HG03039 (cell line): ENCODE results near the gene FHAD1.
"Not testable (repeated sequence)": the region's sequence is repeated elsewhere in the genome, so short reads cannot be mapped to it uniquely, and the experiment has no call there.

Source experiments
- ATAC-seq: cut with Tn5 transposase; IDR thresholded peaks from one replicate; pipeline ENCODE4 v1.9.1; 2021; ENCODE audit warnings: mild to moderate bottlenecking, moderate library complexity; ENCODE audit not compliant: unreplicated experiment

FHAD1 gene

DNA sequence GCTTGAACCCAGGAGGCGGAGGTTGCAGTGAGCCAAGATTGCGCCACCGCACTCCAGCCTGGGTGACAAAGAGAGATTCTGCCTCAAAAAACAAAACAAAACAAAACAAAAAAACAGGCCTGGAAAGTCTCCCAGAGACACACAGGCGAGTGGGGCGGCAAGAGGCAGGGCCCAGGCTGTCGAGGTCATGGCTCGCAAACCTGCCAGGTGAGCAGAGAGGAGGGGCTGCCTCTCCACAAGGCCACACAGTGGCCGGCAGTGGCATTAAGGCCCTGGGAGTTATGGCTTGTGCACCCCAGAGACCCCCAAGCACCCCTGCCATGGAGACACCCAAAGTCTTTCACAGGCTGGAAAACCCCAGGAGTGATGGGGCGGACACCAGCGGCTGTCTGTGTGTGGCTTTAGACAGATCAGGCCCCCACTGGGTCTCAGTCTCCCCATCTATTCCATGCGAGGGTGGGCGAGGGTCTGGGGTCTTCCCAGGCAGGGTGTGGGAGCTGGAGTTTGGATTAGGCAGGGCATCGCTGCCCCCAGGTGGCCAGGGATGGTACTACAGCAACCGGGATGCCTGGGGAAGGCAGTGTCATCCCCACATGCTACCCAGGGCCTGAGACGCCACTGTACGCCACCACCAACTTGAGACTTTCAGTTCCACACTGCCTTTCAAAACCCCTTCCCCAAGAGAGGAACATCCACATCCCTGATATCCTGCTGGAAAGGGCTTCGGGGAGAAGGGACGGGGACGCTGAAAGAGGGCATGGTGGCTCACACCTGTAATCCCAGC, 184.0 kb downstream of the FHAD1 start:
- ATAC-seq, result no peak

DNA sequence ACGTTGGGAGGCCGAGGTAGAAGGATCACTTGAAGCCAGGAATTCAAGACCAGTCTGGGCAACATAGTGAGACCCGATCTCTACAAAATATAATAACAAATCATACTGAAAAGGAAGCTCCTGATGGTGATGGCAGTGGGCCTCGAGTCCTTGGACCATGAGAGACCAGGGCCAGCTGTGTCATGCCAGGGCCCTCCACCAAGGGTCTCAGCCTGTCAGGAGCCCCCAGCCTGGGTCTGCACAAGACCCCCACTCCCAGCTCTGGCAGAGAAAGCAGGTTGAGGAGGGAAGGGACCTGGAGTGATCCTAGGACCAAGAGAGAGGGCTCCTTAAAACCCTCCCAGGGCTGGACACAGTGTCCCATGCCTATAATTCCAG, 184.5 kb downstream of the FHAD1 start:
- ATAC-seq, result no peak

- ATAC-seq, result no peak
Measured at GRCh38 chr1:15432324-15432723, 185.3 kb downstream of the FHAD1 start.

DNA sequence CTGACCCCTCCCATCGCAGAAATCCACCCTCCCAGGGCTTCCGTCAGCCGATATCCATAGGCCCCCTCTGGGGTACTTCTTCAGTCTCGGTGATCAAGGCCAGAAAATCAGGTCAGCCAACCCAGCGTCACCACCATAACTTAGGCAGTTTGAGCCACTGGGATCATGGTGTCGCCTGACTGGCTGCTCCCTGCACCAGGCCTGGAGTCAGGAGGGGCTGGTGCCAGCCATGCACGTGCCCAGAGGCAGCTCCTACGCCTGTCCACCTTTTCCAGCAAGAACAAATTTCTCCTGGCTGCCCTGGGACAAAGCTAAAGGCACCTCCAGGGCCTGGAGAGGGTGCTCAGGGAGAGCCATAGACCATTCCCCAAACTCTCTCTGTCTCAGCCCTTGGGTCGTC, 186.4 kb downstream of the FHAD1 start:
- ATAC-seq, result no peak

GRCh38 chr1:15434739-15435138, 187.7 kb downstream of the FHAD1 start:
- ATAC-seq, result not testable (repeated sequence)

DNA sequence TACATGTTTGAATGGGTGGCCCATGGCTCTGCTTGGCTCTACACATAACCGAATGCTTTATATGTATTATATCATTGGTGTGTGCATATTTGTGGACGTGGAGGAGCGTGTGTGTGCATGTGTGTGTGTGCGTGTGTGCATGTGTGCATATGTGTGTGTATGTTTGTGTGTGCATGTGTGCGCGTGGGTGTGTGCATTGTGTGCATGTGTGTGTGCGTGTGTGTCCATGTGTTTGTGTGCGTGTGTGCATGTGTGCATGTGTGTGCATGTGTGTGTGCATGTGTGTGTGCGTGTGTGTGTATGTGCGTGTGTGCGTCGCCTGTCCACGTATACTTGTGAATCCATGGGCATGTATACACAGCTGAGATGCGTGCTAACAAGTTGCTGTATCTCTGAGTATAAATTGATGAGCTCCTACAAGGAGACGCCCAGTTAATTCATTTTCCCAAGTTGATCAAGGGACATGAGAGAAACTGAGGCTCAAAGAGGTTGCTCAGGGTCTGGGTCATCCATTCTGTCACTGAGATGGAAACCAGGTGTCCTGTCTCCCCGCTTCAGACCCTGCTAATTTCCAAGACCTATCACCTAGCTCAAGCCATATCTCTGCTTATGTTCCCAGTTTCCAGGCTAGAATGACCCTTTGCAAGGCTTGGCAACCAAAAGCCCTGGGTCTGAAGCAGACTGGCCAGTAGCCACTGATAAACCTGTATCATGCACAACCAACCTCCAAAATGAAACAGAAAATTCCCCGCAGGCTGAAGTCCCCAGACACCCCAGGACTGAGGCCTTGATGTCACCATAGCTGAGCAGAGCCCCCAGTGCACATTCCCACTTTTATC, 188.4 kb downstream of the FHAD1 start:
- ATAC-seq, result no peak

DNA sequence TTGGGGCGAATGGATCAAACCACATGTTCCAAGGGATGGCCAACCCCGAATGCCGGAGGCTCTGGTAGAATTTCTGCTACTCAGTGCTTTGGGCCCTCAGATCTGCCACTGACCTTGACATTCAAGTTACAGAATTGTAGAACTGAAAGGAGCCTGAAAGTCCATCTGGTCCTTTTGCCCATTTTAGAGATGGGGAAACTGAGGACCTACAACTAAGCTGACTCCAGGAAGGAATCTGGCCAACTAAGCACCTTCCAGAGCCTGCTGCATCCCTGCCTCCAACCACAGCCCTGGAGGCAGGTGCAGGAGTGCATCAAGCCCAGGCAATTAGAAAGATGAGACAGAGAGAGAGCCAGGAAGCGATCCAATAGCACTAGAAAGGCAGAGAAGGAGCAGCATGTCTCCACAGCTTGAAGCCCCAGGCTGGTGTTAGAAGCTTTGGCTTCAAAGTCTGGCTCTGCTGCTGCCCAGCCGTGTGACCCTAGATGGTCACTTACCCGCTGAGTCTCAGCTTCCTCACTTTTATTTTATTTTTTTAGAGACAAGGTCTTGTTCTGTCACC, 189.9 kb downstream of the FHAD1 start:
- ATAC-seq, result no peak

DNA sequence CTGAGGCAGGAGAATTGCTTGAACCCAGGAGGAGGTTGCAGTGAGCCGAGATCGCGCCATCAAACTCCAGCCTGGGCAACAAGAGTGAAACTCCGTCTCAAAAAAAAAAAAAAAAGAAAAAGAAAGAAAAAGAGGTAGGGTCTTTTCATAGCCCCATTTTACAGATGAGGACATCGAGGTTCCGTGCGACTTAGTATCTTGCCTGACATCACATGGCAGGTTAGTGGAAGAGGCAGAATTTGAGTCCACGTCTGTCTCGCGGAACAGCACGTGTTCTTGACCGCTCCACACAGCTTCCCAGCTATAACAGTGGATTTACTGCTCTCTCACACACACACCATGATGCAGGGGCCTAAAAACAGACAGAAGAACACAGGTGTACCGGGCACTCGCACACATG, 192.3 kb downstream of the FHAD1 start:
- no peak for ATAC-seq

DNA sequence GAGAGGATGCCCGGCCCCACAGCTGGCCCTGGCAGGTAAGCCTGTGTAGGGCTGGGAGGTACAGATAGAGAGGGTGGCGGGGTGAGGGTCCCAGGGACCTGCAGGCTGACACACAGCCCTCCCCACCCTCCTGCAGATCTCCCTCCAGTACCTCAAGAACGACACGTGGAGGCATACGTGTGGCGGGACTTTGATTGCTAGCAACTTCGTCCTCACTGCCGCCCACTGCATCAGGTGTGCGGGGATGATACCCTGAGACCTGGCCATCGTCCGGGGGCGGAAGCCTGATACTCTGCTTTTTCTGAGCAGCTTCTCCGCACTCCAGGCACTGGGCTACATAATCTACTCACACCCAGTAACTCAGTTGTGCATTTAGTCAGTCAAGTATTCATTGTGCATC, 193.3 kb downstream of the FHAD1 start:
- ATAC-seq, result no peak

DNA sequence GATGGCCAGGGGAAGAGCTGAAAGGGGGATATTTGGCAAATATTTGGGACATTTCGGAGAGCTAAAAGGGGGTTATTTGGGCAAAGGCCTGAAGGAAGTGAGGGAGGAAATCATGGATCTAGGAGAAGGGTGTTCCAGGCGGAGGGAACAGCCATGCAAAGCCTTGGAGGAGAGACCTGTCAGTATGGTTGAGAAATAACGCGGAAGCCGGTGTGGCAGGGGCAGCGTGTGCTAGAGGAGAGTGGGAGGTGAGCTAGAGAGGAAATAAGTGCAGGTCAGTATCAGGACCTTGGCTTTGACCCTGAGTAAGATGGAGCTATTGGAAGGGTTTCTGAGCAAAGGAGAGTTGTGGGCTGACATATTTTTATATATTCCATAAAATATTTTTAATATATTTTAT, 194.2 kb downstream of the FHAD1 start:
- ATAC-seq, result no peak

DNA sequence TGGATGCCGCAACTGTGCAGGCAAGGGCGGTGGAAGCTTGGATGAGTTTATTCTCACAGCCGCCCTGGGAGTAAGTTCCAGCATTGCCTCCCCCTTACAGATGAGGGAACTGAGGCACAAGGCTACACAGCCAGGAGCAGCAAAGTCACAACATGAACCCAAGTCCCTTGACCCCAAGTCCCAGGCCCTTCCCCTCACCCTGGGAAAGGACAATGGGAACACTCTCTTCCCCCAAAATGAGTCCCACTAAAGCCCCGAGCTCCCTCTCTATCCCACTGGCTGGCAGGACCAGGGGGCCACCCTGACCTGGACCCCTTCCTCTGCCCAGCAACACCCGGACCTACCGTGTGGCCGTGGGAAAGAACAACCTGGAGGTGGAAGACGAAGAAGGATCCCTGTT, 195.1 kb downstream of the FHAD1 start:
- ATAC-seq, result no peak

GRCh38 chr1:15442759-15443158, 195.7 kb downstream of the FHAD1 start:
- no peak for ATAC-seq

GRCh38 chr1:15443281-15443680, 196.3 kb downstream of the FHAD1 start:
- ATAC-seq, result no peak

GRCh38 chr1:15444468-15445389, 197.7 kb downstream of the FHAD1 start:
- ATAC-seq, result no peak

GRCh38 chr1:15445390-15446122, 198.5 kb downstream of the FHAD1 start:
- ATAC-seq, result no peak

DNA sequence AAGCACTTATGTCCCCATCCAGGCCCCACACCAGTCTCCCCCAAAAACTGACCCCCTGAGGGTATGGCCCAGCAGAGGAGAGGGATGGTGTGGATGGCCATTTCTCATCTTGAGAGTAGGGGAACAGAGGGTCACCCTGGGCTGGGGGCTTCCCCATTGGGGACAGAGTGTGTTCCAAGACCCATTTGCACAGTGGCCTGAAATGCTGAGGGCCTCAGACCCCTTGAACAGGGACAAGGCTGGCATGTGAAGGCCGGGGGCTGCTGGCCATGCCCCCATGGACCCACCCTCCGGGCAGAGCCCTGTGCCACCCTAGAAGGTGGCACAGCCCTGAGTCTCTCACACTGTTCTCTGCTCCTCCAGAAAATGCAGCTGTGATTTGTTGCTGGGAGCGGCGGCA, 199.2 kb downstream of the FHAD1 start:
- no peak for ATAC-seq
